Esophagus muscularis mucosa (tissue), 4 donors: ENCODE data around the gene TP53RK.
"Not testable (repeated sequence)": the region's sequence is repeated elsewhere in the genome, so short reads cannot be mapped to it uniquely, and the experiment has no call there.

ENCODE experiments used
- EP300 ChIP-seq: sonication (generic); formaldehyde crosslinking; IDR thresholded peaks from one replicate; pipeline ENCODE4 v1.6.1; 2017; ENCODE audit warnings: antibody characterized with exemption
- POLR2A ChIP-seq: fragments of 450-650 bp; IDR thresholded peaks from one replicate; pipeline ENCODE4 v1.6.1; 2017; ENCODE audit warnings: antibody characterized with exemption, moderate library complexity, mild to moderate bottlenecking, low read depth
- POLR2AphosphoS5 ChIP-seq, 2 donors: sonication (generic); formaldehyde crosslinking; IDR thresholded peaks; one replicate each; pipeline ENCODE4 v1.6.1; 2017; ENCODE audit warnings: antibody characterized with exemption in 2 of 2
- TF ChIP-seq, protein P1 (sequence below), 3 experiments: fragments of 200-600 bp in 2 of 3; fragments of 450-650 bp in 1 of 3; sonication (generic) in 2 of 3; IDR thresholded peaks; one replicate each; pipeline ENCODE4 v1.5.1; 2017 to 2019; ENCODE audit warnings: antibody characterized with exemption in 3 of 3, mild to moderate bottlenecking in 2 of 3, moderate library complexity in 1 of 3

DNA sequence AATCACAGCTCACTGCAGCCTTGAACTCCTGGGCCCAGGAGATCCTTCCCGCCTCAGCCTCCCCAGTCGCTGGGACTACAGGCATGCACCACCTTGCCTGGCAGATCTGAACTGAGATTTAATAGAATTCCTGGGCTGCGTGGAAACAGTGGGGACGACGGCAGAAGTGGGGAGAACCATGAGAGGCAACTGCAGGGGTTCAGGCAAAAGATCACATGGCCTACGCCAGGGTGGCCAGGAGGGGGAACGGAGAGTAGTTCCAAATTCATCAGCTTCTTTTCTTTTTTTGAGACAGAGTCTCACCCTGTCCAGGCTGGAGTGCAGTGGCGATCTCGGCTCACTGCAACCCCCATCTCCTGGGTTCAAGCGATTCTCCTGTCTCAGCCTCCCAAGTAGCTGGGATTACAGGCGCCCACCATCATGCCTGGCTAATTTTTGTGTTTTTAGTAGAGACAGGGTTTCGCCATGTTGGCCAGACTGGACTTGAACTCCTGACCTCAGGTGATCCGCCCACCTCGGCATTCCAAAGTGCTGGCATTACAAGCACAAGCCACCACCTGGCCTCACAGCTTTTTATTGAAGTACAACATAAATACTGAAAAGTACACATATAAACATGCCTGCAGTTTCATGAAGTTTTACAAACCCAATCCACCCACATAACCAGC lies 12.5 kb downstream of the TP53RK start:
- TF ChIP-seq, protein P1, sequence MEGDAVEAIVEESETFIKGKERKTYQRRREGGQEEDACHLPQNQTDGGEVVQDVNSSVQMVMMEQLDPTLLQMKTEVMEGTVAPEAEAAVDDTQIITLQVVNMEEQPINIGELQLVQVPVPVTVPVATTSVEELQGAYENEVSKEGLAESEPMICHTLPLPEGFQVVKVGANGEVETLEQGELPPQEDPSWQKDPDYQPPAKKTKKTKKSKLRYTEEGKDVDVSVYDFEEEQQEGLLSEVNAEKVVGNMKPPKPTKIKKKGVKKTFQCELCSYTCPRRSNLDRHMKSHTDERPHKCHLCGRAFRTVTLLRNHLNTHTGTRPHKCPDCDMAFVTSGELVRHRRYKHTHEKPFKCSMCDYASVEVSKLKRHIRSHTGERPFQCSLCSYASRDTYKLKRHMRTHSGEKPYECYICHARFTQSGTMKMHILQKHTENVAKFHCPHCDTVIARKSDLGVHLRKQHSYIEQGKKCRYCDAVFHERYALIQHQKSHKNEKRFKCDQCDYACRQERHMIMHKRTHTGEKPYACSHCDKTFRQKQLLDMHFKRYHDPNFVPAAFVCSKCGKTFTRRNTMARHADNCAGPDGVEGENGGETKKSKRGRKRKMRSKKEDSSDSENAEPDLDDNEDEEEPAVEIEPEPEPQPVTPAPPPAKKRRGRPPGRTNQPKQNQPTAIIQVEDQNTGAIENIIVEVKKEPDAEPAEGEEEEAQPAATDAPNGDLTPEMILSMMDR (IDR thresholded peaks at IDR 0.05), result not testable (repeated sequence)
- TF ChIP-seq POLR2A; EP300; POLR2AphosphoS5 (IDR thresholded peaks at IDR 0.05): not testable (repeated sequence)
